Epidermal melanocyte (primary cell): Measurements from ENCODE around the gene APBB2.

Source experiments
- DNase-seq: peaks from one replicate; pipeline ENCODE4 v3.0.0; 2011; ENCODE audit warnings: low spot score; ENCODE audit not compliant: insufficient read length

The APBB2 gene

GRCh38 chr4:40785727-40786126, 428.6 kb downstream of the APBB2 start:
- DNase-seq, result no peak

- DNase-seq, result no peak
Measured at GRCh38 chr4:40782876-40783275, 431.5 kb downstream of the APBB2 start.

GRCh38 chr4:40778090-40778489, 436.3 kb downstream of the APBB2 start:
- DNase-seq, result no peak

- no peak for DNase-seq
Measured at GRCh38 chr4:40769266-40769665, 445.1 kb downstream of the APBB2 start.

- no peak for DNase-seq
Measured at GRCh38 chr4:40763228-40763716, 451.1 kb downstream of the APBB2 start.
